KOPT-K1 (cell line): Measurements from ENCODE around the gene SNW1.
"Not testable (repeated sequence)": the region's sequence is repeated elsewhere in the genome, so short reads cannot be mapped to it uniquely, and the experiment has no call there.

Source experiments
- H3K27ac ChIP-seq: fragments of 200-600 bp; sonication (generic); 2 replicates; pipeline ENCODE4 v1.5.1; 2016; ENCODE audit warnings: antibody characterized with exemption, mild to moderate bottlenecking, low read depth, low read length; ENCODE audit not compliant: poor library complexity, severe bottlenecking
- H3K36me3 ChIP-seq: fragments of 200-600 bp; sonication (generic); 2 replicates; pipeline ENCODE4 v1.5.1; 2017; ENCODE audit warnings: antibody characterized with exemption, mild to moderate bottlenecking, low read length, moderate library complexity; ENCODE audit not compliant: insufficient read depth
- H3K9me3 ChIP-seq: fragments of 200-600 bp; sonication (generic); 2 replicates; pipeline ENCODE4 v1.5.1; 2017; ENCODE audit warnings: antibody characterized with exemption, low read length, mild to moderate bottlenecking; ENCODE audit not compliant: insufficient read depth, poor library complexity, severe bottlenecking

Gene SNW1

DNA sequence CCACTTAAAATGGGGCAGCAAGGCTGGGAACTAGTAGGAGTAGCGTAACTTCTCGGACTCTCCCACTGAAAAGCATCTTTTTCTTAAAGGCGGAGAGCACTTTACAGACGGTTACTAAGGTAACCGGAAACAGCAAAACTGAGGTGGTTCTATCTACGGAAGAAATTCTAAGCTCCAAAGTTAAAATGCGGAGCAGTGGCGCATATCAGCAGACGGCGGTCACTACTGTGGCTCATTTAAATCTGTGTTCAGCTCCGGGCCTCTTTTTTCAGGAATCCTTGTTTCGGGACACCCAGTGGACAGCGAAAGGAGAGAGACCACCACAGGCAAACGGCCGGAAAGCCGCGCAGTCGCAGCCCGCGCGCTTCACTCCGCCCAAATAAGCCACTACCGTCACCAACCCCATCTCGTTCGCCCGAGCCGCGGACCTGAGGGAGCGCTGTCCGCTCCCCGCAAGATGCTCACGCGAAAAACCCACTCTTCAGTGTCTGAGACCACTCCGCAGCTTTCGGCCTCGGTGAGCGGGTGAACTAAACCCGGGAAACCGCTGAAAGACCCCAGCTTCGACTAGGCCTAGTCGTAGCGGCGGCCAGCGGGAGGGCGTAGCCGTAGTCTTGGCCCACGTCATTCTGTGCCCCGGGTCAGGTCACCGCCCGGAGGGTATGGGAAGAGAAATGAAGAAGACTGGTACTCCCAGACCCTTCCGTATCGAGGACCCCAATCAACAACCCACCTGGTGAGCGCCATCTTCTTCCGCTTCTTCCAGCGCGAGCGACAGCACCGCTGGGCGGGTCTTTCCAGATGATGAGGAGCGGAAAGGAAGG is at the start of gene SNW1:
Gene SNW1, minus strand, starts transcription at position 776 of the 824 bp plus-strand sequence. Its CDS starts 29 bp downstream, at position 747.
- Histone ChIP-seq H3K27ac (peak within 1 kb of the TSS; percentile 76), H3K36me3 (peaks cover 24% of the 10 kb centered on the region), H3K9me3 (no peaks in the 10 kb centered on the region)

DNA sequence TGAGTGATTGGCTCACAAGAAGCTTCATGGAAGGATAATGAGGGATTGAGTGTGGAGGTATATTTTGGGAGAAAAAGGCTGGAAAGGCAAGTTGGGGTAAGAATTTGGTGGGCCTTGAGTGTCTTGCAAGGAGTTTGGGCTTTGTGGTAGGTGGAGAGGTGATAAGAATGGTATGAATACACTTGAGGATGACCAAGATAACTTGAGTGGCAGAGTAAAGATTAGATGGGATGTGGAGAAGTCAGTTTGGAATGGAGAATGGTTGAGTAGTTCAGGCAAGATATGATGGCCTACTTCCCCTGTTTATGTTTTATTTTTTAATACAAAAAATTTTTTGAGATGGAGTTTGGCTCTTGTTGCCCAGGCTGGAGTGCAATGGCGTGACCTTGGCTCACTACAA is 48.1 kb upstream of the SNW1 start:
- Histone ChIP-seq H3K27ac (no peak overlapping the region), H3K36me3 (no peaks in the 10 kb centered on the region), H3K9me3 (no peaks in the 10 kb centered on the region)

DNA sequence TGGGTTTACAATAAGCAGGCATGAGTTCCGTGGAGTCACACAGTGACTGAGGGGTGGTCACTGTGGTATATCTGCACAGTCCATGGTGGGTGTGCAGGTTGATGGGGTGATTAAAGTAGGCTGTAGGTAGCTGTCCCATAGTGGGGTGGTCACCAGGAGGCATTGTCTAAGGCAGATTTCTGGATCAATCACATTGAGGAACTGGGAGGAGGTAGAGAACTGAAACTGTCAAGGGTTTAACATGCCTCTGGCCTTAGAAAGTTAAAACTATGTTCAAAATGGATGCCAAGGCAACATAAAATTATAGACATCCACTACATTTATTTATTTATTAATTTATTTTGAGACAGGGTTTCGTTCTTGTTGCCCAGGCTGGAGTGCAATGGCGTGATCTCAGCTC is 47.3 kb upstream of the SNW1 start:
- Histone ChIP-seq H3K9me3 (no peaks in the 10 kb centered on the region), H3K36me3 (no peaks in the 10 kb centered on the region), H3K27ac (no peak overlapping the region)

DNA sequence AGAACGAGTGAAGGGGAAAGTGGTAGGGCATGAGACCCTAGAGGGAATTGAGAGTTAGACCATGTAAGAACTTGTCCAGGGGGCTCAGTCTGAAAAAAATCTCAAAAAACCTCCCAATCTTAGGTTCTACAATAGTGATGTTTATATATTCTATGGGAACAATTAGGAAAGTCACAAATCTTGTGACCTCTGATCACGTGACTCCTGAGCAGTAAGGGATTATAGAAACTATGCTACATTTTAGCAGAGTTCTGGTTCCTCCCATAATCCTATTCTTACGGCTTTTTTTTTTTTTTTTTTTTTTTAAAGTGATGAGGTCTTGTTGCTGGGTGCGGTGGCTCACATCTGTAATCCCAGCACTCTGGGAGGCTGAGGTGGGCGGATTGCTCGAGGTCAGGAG is 44.8 kb upstream of the SNW1 start:
- no peaks in the 10 kb centered on the region for H3K9me3 ChIP-seq

DNA sequence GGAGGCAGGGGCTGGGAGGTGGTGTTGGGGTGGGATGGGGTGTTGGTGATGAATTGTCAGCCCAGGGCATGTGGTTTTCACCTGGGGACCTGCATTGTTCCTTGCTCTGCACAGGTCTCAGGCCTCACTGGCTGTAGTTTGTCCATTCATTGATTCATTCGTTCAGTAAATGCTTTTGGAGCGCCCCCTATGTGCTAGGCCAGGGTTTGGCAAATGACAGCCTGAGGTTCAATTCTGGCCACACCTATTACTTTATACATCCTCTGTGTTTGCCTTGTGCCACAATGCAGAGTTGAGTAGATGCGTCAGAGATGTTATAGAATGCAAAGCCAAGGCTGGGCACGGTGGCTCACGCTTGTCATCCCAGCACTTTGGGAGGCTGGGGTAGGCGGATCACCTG is 43.6 kb upstream of the SNW1 start:
- Histone ChIP-seq H3K36me3 (no peaks in the 10 kb centered on the region), H3K9me3 (no peaks in the 10 kb centered on the region), H3K27ac (no peak overlapping the region)

More for the DNA sequence above, 44.8 kb upstream of the SNW1 start:
- H3K27ac ChIP-seq: no peak overlapping the region
- no peaks in the 10 kb centered on the region for H3K36me3 ChIP-seq

DNA sequence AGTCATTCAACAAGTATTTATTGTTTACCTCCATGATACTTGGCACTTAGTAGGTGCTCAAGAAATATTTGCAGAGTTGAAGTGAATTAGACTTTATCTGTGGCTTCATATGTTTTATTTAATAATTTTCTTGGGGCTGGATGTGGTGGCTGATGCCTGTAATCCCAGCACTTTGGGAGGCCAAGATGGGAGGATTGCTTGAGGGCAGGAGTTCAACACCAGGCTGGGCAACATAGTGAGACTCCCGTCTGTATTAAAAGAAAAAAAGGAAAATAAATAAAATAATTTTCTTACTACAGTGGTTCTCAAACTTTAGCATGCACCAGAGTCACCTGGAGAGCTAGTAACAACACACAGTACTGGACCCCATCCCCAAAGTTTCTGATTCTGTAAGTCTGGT is 39.9 kb upstream of the SNW1 start:
- H3K27ac ChIP-seq: peak overlapping the region; percentile 80

DNA sequence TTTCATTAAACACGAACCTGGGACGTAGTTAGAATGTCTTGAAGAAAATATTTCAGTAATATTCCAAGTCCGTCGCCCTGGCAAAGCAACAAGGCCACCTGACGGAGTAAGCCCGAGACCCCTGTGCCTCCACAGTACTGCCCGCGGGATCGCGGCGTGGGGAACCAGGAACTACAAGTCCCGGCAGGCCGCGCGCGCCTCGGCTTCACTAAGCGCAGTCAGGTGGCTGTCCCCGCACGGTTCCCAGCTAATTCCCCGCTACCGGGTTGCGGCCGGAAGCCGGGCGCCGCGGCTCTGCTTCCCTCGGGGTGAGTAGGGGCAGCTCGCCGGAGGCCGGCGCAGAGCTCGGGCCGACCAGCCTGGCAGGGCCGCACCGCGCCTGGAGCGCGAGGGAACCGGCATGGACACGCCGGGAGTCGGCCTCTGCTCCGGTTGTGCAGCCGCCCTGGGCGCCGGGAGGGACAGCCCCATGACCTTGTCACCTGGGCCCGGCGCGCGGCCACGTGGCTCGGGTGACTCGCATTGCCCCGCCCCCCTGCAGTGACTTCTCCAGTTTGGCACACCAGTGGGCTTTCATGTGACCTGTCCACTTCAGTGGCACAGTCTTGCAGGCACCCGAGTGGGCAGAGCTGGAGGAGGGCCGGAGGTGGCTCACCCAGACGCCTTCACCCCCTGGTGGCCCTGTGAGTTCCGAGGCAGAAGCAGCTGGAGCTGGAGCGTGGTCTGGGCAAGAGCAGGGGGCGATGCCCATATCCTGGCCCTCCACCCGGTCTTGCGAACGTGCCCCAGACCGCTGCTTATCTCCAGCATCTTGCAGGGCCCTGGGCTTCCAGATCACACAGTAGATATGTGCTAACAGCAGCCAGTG is 39.1 kb upstream of the SNW1 start, which contains the start of gene ADCK1:
Gene ADCK1, plus strand, starts transcription at position 247 of the 868 bp plus-strand sequence. CDS start 18,870 bp downstream, outside the sequence.
- H3K36me3 ChIP-seq: no peaks in the 10 kb centered on the region
- peak within 1 kb of the TSS; percentile 80 for H3K27ac ChIP-seq
- H3K9me3 ChIP-seq: no peaks in the 10 kb centered on the region

More for the DNA sequence above, 39.9 kb upstream of the SNW1 start:
- no peaks in the 10 kb centered on the region for H3K36me3 ChIP-seq
- no peaks in the 10 kb centered on the region for H3K9me3 ChIP-seq

DNA sequence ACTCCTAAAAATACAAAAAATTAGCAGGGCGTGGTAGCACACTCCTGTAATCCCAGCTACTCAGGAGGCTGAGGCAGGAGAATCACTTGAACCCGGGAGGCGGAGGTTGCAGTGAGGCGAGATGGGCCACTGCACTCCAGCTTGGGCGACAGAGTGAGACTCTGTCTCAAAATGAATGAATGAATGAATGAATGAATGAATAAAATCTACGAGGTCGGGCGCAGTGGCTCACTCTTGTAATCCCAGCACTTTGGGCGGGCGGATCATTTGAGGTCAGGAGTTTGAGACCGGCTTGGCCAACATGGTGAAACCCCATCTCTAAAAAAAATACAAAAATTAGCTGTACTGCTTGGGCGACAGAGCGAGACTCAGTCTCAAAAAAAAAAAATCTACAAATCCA is 38.5 kb upstream of the SNW1 start:
- peak overlapping the region; percentile 80 for H3K27ac ChIP-seq
- H3K36me3 ChIP-seq, H3K9me3 ChIP-seq: not testable (repeated sequence)

DNA sequence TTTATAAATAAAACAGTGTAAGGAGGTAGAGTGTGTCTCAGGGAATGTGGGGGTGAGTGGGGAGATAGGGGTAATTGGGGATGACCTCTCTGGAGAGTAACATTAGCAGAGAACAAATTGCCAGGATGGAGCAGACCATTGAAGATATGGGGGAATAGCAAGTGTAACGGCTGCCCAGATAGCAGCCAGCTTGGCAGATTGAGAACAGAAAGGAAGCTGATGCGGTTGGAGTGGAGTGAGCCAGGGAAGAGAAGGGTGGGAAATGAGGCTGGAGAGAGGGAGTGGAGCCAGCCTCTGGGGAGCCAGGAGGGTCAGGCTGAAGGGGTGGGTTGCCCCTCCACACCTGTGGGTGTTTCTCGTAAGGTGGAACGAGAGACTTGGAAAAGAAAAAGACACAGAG is 33.4 kb upstream of the SNW1 start:
- no peaks in the 10 kb centered on the region for H3K9me3 ChIP-seq
- H3K27ac ChIP-seq: no peak overlapping the region
- H3K36me3 ChIP-seq: no peaks in the 10 kb centered on the region

DNA sequence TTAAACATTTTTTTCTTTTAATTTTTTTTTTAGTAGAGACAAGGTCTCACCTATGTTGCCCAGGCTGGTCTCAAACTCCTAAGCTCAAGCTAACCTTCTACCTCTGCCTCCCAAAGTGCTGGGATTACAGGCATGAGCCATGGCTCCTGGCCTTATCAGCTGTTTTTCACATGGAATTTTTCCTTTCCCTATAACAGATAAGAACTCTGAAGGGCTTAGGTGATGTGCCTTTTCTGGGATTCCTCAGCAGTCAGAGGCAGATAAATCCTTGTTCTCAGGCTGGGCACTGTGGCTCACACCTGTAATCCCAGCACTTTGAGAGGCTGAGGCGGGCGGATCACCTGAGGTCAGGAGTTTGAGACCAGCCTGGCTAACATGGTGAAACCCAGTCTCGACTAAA is 32.3 kb upstream of the SNW1 start:
- H3K27ac ChIP-seq, H3K36me3 ChIP-seq, H3K9me3 ChIP-seq: not testable (repeated sequence)

DNA sequence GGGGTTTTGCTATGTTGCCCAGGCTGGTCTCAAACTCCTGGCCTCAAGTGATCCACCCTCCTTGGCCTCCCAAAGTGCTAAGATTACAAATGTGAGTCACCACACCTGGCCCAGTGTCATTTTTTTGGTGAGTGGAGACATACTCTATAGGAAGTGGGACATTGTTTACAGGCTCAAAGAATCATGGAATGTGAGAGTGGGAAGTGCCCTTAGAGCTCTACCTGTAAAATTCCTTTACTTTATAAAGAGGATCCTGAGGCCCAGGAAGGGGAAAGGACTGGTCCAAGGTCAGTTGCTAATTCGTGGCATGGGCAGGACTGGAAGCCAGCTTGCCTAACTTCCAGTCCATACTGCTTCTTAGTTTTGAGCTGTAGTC is 30.3 kb upstream of the SNW1 start:
- Histone ChIP-seq H3K9me3 (no peaks in the 10 kb centered on the region), H3K36me3 (no peaks in the 10 kb centered on the region), H3K27ac (no peak overlapping the region)

DNA sequence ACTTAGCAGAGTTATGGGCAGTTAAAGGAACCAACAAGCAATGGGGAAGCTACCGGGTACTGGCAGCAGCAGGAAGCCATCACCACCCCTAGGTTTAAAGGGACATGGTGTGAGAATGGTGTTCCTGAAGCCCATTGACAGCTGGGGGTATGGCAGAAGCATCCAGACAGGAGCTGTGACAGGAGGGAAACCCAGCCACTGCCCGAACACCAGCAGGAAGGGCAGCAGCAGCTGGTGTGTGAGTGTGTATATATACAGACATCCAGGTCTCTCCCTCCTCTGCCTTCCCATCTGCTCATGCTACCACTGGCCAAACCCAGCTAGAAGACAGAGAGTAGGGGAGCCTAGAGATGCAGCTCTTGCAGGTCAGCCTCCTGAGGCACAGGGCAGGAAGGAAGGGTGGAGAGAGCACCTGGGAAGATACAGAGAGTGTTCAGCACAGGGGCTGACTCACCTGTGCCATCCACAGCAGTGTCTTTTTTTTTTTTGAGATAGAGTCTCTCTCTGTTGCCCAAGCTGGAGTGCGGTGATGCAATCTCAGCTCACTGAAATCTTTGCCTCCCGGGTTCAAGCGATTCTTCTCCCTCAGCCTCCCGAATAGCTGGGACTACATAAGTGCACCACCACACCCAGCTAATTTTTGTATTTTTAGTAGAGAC is 29.7 kb upstream of the SNW1 start:
- Histone ChIP-seq H3K9me3 (no peaks in the 10 kb centered on the region), H3K27ac (no peak overlapping the region), H3K36me3 (no peaks in the 10 kb centered on the region)

DNA sequence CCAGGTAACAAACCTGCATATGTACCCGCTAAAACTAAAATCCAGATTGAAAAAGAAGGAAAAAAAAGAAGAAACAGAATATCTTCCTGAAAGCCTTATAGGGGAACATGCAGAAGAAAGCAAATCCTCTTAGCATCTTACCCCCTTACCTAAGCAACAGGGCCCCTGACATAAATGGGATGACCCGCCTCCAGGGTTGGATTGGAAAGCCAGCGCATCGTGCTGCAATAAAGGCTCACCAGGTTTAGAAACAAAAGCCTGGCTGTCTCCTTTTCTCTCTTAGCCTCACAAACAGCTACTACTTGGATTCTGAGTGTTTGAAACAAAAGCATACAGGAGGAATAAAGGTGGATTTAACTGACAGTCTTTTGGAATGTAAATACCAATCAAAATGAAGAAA is 25.2 kb upstream of the SNW1 start:
- Histone ChIP-seq H3K9me3 (no peaks in the 10 kb centered on the region), H3K27ac (no peak overlapping the region)

DNA sequence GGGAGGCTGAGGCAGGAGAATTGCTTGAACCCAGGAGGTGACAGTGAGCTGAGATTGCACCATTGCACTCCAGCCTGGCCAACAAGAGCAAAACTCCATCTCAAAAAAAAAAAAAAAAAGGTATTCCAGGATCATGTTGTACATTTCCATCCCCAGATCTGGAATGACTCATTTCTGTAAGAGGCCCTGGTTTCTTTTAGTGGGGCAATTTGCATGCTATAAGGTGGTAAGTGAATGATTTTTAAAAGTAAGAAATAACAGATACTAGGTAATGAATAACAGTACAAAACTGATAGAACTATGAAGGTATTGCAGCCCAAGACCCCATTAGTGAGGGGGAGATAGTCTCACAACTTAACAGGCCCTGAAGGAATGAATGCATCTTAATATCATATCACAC is 21.2 kb upstream of the SNW1 start:
- H3K27ac ChIP-seq: no peak overlapping the region
- H3K36me3 ChIP-seq: no peaks in the 10 kb centered on the region
- no peaks in the 10 kb centered on the region for H3K9me3 ChIP-seq

More for the DNA sequence above, 25.2 kb upstream of the SNW1 start:
- H3K36me3 ChIP-seq: no peaks in the 10 kb centered on the region

DNA sequence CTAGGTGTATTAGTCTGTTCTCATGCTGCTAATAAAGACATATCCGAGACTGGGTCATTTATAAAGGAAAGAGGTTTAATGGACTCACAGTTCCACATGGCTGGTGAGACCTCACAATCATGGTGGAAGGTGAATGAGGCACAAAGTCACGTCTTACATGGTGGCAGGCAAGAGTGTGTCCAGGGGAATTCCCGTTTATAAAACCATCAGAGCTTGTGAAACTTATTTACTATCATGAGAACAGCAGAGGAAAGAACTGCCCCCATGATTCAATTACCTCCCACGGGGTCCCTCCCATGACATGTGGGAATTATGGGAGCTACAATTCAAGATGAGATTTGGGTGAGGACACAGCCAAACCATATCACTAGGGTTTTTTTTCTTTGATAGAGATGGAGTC is 13.0 kb upstream of the SNW1 start:
- H3K36me3 ChIP-seq, H3K9me3 ChIP-seq, H3K27ac ChIP-seq: not testable (repeated sequence)
